ENCODE data around the gene GAS7. TPM values are rescaled to one million over a fixed set of nuclear protein-coding genes. Genes with fewer than 3 reads are reported as not detected.

GAS7 gene
- total RNA-seq, 1 experiment from 2014 or later = 6.0 TPM

GRCh38 chr17:10031127-10031526 is 167.3 kb downstream of the GAS7 start:
- Histone ChIP-seq H4K20me1 (ENCODE audit: control insufficient read depth, insufficient read depth, insufficient read length) (no peaks in the 10 kb centered on the region), H2AK5ac (ENCODE audit: insufficient read length, low read length) (no peak overlapping the region), H2AFZ (ENCODE audit: low read length) (no peak overlapping the region), H2BK20ac (ENCODE audit: low read depth, low read length, poor library complexity, severe bottlenecking) (no peak overlapping the region), H3K4me2 (ENCODE audit: insufficient read depth, insufficient read length, low read length) (no peak overlapping the region), H3K23ac (ENCODE audit: insufficient read length, low read depth, low read length) (no peak overlapping the region), H2BK5ac (ENCODE audit: insufficient read length, low read length) (no peak overlapping the region), H4K91ac (ENCODE audit: insufficient read length, low read depth, low read length) (no peak overlapping the region), H3K9ac (ENCODE audit: extremely low read depth, insufficient read length, low read length) (no peak overlapping the region), H3K27me3 (ENCODE audit: insufficient read depth, low read length) (no peaks in the 10 kb centered on the region), H3K23me2 (ENCODE audit: insufficient read length, low read depth, low read length, poor library complexity, severe bottlenecking) (no peaks in the 10 kb centered on the region), H4K5ac (ENCODE audit: insufficient read length, low read depth, low read length) (no peak overlapping the region), H3K79me1 (ENCODE audit: insufficient read depth, low read depth, low read length, poor library complexity, severe bottlenecking) (no peaks in the 10 kb centered on the region), H3K4ac (ENCODE audit: low read depth, low read length) (no peak overlapping the region), H2BK12ac (ENCODE audit: insufficient read length, low read depth, low read length) (no peak overlapping the region), H2BK120ac (ENCODE audit: low read depth, low read length, poor library complexity, severe bottlenecking) (no peak overlapping the region), H2BK15ac (ENCODE audit: low read depth, low read length) (no peak overlapping the region), H3T11ph (ENCODE audit: low read length) (no peak overlapping the region), H3K27ac (ENCODE audit: insufficient read length, low read depth, low read length) (no peak overlapping the region), H3K14ac (ENCODE audit: insufficient read depth, low read length) (no peak overlapping the region), H3K18ac (ENCODE audit: insufficient read length, low read depth, low read length) (no peak overlapping the region), H3K79me2 (ENCODE audit: insufficient read depth, low read length) (no peaks in the 10 kb centered on the region), H3K56ac (ENCODE audit: insufficient read length, low read depth, low read length) (no peak overlapping the region), H4K8ac (replicated peaks; ENCODE audit: insufficient read length, low read depth, low read length) (no peak overlapping the region), H3K9me3 (ENCODE audit: control insufficient read depth, low read depth, low read length) (no peaks in the 10 kb centered on the region), H3K4me1 (ENCODE audit: insufficient read depth, low read length) (peaks cover 4% of the 10 kb centered on the region; the same call in 1 of the 2 replicates)
- Mint-ChIP-seq H3K36me3 (ENCODE audit: insufficient read depth in 1 of 3, low read depth in 3 of 3) (no peaks in the 10 kb centered on the region; a peak in 1 of 7 replicates), H3K9me3 (no peaks in the 10 kb centered on the region), H3K4me3 (no peak overlapping the region), H3K27ac (no peak overlapping the region), H3K27me3 (ENCODE audit: low read depth) (peaks cover 2% of the 10 kb centered on the region), H3K4me1 (peaks cover 22 to 23% of the 10 kb centered on the region in 2 experiments)
- DNase-seq = no peak
- no CpG with 5 or more reads among the region's 3 CpGs for WGBS (ENCODE audit: extremely low coverage, insufficient read length, low lambda C conversion rate)
- TF ChIP-seq, protein P1, sequence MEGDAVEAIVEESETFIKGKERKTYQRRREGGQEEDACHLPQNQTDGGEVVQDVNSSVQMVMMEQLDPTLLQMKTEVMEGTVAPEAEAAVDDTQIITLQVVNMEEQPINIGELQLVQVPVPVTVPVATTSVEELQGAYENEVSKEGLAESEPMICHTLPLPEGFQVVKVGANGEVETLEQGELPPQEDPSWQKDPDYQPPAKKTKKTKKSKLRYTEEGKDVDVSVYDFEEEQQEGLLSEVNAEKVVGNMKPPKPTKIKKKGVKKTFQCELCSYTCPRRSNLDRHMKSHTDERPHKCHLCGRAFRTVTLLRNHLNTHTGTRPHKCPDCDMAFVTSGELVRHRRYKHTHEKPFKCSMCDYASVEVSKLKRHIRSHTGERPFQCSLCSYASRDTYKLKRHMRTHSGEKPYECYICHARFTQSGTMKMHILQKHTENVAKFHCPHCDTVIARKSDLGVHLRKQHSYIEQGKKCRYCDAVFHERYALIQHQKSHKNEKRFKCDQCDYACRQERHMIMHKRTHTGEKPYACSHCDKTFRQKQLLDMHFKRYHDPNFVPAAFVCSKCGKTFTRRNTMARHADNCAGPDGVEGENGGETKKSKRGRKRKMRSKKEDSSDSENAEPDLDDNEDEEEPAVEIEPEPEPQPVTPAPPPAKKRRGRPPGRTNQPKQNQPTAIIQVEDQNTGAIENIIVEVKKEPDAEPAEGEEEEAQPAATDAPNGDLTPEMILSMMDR (conservative IDR thresholded peaks at IDR 0.05) = no peak
